HepG2 (cell line): ENCODE results near the gene JMJD1C. TPM values are rescaled to one million over a fixed set of nuclear protein-coding genes. Genes with fewer than 3 reads are reported as not detected.
"Not testable (repeated sequence)": the region's sequence is repeated elsewhere in the genome, so short reads cannot be mapped to it uniquely, and the experiment has no call there.

Experiments
- ATAC-seq: fragments of 200-7000 bp; cut with Tn5 transposase; 3 replicates; pipeline ENCODE4 v1.9.1; 2020; ENCODE audit warnings: mild to moderate bottlenecking, moderate library complexity
- BruUV-seq: library from RNA; stranded (reverse); fragments of 400-500 nt; replicated peaks from 2 replicates; lab custom pipeline; 2021; lab: Mats Ljungman, UMichigan
- CTCF ChIA-PET: fragments of 300-600 bp; formaldehyde crosslinking; extraction: SDS; loops from one replicate; lab custom pipeline; 2021; ENCODE audit warnings: low total read pairs, inconsistent platforms, low intra/inter-chr PET ratio; lab: Yijun Ruan, JAX
- POLR2A ChIA-PET: fragments of 350-600 bp; sonication (Branson Sonifier 250); formaldehyde crosslinking; loops from one replicate; lab custom pipeline; 2020; ENCODE audit warnings: antibody characterized with exemption, inconsistent platforms; lab: Yijun Ruan, JAX
- DNase-seq: peaks from one replicate; pipeline ENCODE4 v3.0.0-alpha.2; 2015; ENCODE audit warnings: low spot score
- FAIRE-seq: peaks from 3 replicates; lab custom pipeline; 2011; peaks lifted over from hg19 to GRCh38; lab: Jason Lieb, UNC
- H2AFZ ChIP-seq: one replicate; pipeline ENCODE4 v1.6.1; 2011; ENCODE audit warnings: low read length, inconsistent platforms
- H3K27ac ChIP-seq: fragments of 300-600 bp; 3 replicates; pipeline ENCODE4 v1.8.0; 2011; ENCODE audit warnings: mixed run types, mild to moderate bottlenecking, mixed read lengths, low read length, inconsistent platforms; ENCODE audit not compliant: insufficient read depth; ENCODE audit errors: extremely low read length
- H3K27me3 ChIP-seq, 2 experiments: fragments of 200-600 bp in 1 of 2; 2 replicates in 1 of 2; 3 replicates in 1 of 2; pipeline versions ENCODE4 v1.6.0 to v1.8.0; 2011; ENCODE audit warnings: low read length in 2 of 2, mild to moderate bottlenecking in 2 of 2, moderate library complexity in 2 of 2, inconsistent platforms in 1 of 2; ENCODE audit not compliant: insufficient read depth in 2 of 2, control insufficient read depth in 1 of 2
- H3K36me3 ChIP-seq, 2 experiments: fragments of 200-600 bp in 1 of 2; replicated peaks in 1 of 2; 2 replicates in 1 of 2; 3 replicates in 1 of 2; pipeline versions ENCODE4 v1.5.1 to v1.8.0; 2011; ENCODE audit warnings: low read length in 2 of 2, inconsistent platforms in 1 of 2; ENCODE audit not compliant: insufficient read depth in 2 of 2, control insufficient read depth in 1 of 2
- H3K4me1 ChIP-seq: 2 replicates; pipeline ENCODE4 v1.5.1; 2012; ENCODE audit warnings: low read length, inconsistent platforms; ENCODE audit not compliant: insufficient read depth
- H3K4me2 ChIP-seq: 2 replicates; pipeline ENCODE4 v1.6.0; 2011; ENCODE audit warnings: low read depth, low read length, inconsistent platforms
- H3K4me3 ChIP-seq, 3 experiments: fragments of 200-600 bp in 1 of 3; sonication (generic), shearing (Covaris generic) in 1 of 3; replicated peaks in 1 of 3; 2 replicates each; pipeline ENCODE4 v1.5.1; 2011 to 2016; ENCODE audit warnings: low read length in 3 of 3, inconsistent platforms in 2 of 3, low read depth in 2 of 3, mild to moderate bottlenecking in 2 of 3, control low read depth in 1 of 3, mixed read lengths in 1 of 3; ENCODE audit not compliant: insufficient read depth in 1 of 3
- H3K79me2 ChIP-seq: one replicate; pipeline ENCODE4 v1.6.1; 2011; ENCODE audit warnings: low read length, inconsistent platforms; ENCODE audit not compliant: insufficient read depth
- H3K9ac ChIP-seq: 2 replicates; pipeline ENCODE4 v1.6.0; 2011; ENCODE audit warnings: mild to moderate bottlenecking, low read depth, low read length, inconsistent platforms; ENCODE audit not compliant: insufficient read depth
- H3K9me3 ChIP-seq: 2 replicates; pipeline ENCODE4 v1.5.1; 2012; ENCODE audit warnings: mild to moderate bottlenecking, low read length
- H4K20me1 ChIP-seq: 2 replicates; pipeline ENCODE4 v1.6.0; 2011; ENCODE audit warnings: inconsistent platforms, mild to moderate bottlenecking, low read length, moderate library complexity; ENCODE audit not compliant: insufficient read depth
- ESRRA ChIP-seq: sonication (generic); formaldehyde crosslinking; IDR thresholded peaks from 2 replicates; pipeline ENCODE4 v1.5.1; 2020; ENCODE audit warnings: mild to moderate bottlenecking, low read depth, missing genetic modification reagents
- RORA ChIP-seq: sonication (generic); formaldehyde crosslinking; IDR thresholded peaks from 2 replicates; pipeline ENCODE4 v1.5.0; 2020; ENCODE audit warnings: mild to moderate bottlenecking, missing genetic modification reagents, moderate library complexity
- SRSF4 ChIP-seq: fragments of 200-400 bp; formaldehyde crosslinking; IDR thresholded peaks from one replicate; pipeline ENCODE4 v1.6.1; 2018; ENCODE audit warnings: mild to moderate bottlenecking, low read depth, low read length, moderate library complexity; ENCODE audit not compliant: poor library complexity, severe bottlenecking
- ZFP1 ChIP-seq: IDR thresholded peaks from 2 replicates; pipeline ENCODE4 v1.6.1; 2016
- ZFP90 ChIP-seq: sonication (generic); formaldehyde crosslinking; IDR thresholded peaks from 2 replicates; pipeline ENCODE4 v1.8.0; 2022; ENCODE audit warnings: missing genetic modification reagents, mild to moderate bottlenecking, inconsistent platforms, borderline replicate concordance
- ZNF616 ChIP-seq: sonication (generic); formaldehyde crosslinking; IDR thresholded peaks from 2 replicates; pipeline ENCODE4 v1.5.0; 2020; ENCODE audit warnings: low read depth, mild to moderate bottlenecking, missing genetic modification reagents
- ZNF678 ChIP-seq: sonication (generic); formaldehyde crosslinking; IDR thresholded peaks from 2 replicates; pipeline ENCODE4 v1.4.0; 2020; ENCODE audit warnings: mild to moderate bottlenecking, missing genetic modification reagents
- ZNF75D ChIP-seq: sonication (generic); formaldehyde crosslinking; IDR thresholded peaks from 2 replicates; pipeline ENCODE4 v1.8.1; 2023; ENCODE audit warnings: missing genetic modification reagents, mild to moderate bottlenecking, borderline replicate concordance
- WGBS: methylation state at CpG from one replicate; pipeline ENCODE4 v1.1.6; 2017; ENCODE audit warnings: low lambda C conversion rate; 5-methylcytosine and 5-hydroxymethylcytosine counted together
- in situ Hi-C: cut with HindIII; loops from 2 replicates; pipeline ENCODE4 v1.10.0; 2017; ENCODE audit warnings: low pct_unique_long_range_greater_than_20kb; ENCODE audit not compliant: extremely low pct_ligation_motif_present
- intact Hi-C: fragments of 100-400 bp; cut with micrococcal nuclease; formaldehyde crosslinking; loops from one replicate; pipeline ENCODE4 v1.10.0; 2022; ENCODE audit not compliant: unreplicated experiment
- polyA plus RNA-seq, 8 experiments: library from polyadenylated mRNA; depleted of rRNA in 3 of 8; stranded (reverse) in 7 of 8; unstranded in 1 of 8; fragments of >200 nt; fragmentation: Illumina TruSeq in 4 of 8; extraction: Trizol in 4 of 8; gene quantifications; 2 replicates each; pipeline versions ENCODE4 v1.2.1 to v1.2.3, GENCODE V29; 2011 to 2016; ENCODE audit warnings: low read depth in 4 of 8, missing spikeins in 1 of 8, mixed read lengths in 1 of 8; ENCODE audit not compliant: insufficient read depth in 1 of 8
- total RNA-seq, 5 experiments: library from RNA; depleted of rRNA; stranded (reverse); fragments of >200 nt; fragmentation: Illumina TruSeq; extraction: Trizol; gene quantifications; 2 replicates each; pipeline ENCODE4 v1.2.3, GENCODE V29; 2016; ENCODE audit warnings: low read depth in 1 of 5

The JMJD1C gene
- total and polyA plus RNA-seq, 2 of the 13 experiments (the other 11 are each of a cell fraction or from before 2014, with no cell fraction given), result 42.3 to 42.7 TPM

GRCh38 chr10:63294781-63295180 is 171.0 kb downstream of the JMJD1C start:
- Histone ChIP-seq H3K4me2 (no peak overlapping the region), H3K27ac (no peak overlapping the region), H4K20me1 (no peaks in the 10 kb centered on the region), H2AFZ (no peak overlapping the region), H3K9me3 (no peaks in the 10 kb centered on the region), H3K4me3 (no peak overlapping the region), H3K27me3 (no peaks in the 10 kb centered on the region), H3K36me3 (no peaks in the 10 kb centered on the region), H3K4me1 (peaks cover 18% of the 10 kb centered on the region), H3K9ac (no peak overlapping the region), H3K79me2 (peaks cover 19% of the 10 kb centered on the region)
- ChIA-PET CTCF (no interaction called here), POLR2A (no interaction called here)
- WGBS, result 97% methylated on average over 2 of the region's 2 CpGs
- FAIRE-seq, result no peak
- DNase-seq, result no peak
- no TSS peak for BruUV-seq
- TF ChIP-seq SRSF4, result no peak
- no peak for TF ChIP-seq ESRRA (CRISPR knock-in tag)
- no peak for TF ChIP-seq ZFP90 (CRISPR knock-in tag)
- TF ChIP-seq ZNF678 (CRISPR knock-in tag), result no peak
- TF ChIP-seq RORA (CRISPR knock-in tag), result no peak
- TF ChIP-seq ZNF75D (CRISPR knock-in tag), result no peak
- no peak for TF ChIP-seq ZNF616 (CRISPR knock-in tag)
- TF ChIP-seq ZFP1, result no peak
- in situ Hi-C loops (no loop called here), intact Hi-C loops (no loop called here)
- ATAC-seq, result no peak

GRCh38 chr10:63292847-63293246 is 172.9 kb downstream of the JMJD1C start:
- H3K9ac ChIP-seq, H2AFZ ChIP-seq, H3K36me3 ChIP-seq, POLR2A ChIA-PET, CTCF ChIA-PET, intact Hi-C loops, BruUV-seq, H3K9me3 ChIP-seq, FAIRE-seq, H4K20me1 ChIP-seq, H3K4me3 ChIP-seq, in situ Hi-C loops, H3K27ac ChIP-seq, DNase-seq, H3K4me2 ChIP-seq, ATAC-seq, H3K27me3 ChIP-seq: not testable (repeated sequence)
- 96% methylated on average over 3 of the region's 4 CpGs for WGBS
- Histone ChIP-seq H3K4me1 (peaks cover 13% of the 10 kb centered on the region), H3K79me2 (peaks cover 14% of the 10 kb centered on the region)
